Neural cell (in vitro differentiated cells): Measurements from ENCODE around the gene ARSB. TPM values are rescaled to one million over a fixed set of nuclear protein-coding genes. Genes with fewer than 3 reads are reported as not detected.

Experiments used
- H2AFZ ChIP-seq: fragments of 200-600, 300-800 bp; sonication (generic), shearing (Covaris generic); 2 replicates; pipeline ENCODE4 v1.6.0; 2014; ENCODE audit warnings: low read depth, mild to moderate bottlenecking, antibody characterized with exemption, low read length, moderate library complexity
- H3F3A ChIP-seq: fragments of 200-600 bp; shearing (Covaris generic); 2 replicates; pipeline ENCODE4 v1.6.1; 2016; ENCODE audit warnings: mild to moderate bottlenecking, moderate library complexity, mixed read lengths, antibody characterized with exemption, low read length; ENCODE audit not compliant: insufficient read depth, poor library complexity, severe bottlenecking
- H3K27ac ChIP-seq: fragments of 200-600, 300-800 bp; sonication (generic), shearing (Covaris generic); 2 replicates; pipeline ENCODE4 v1.5.1; 2014; ENCODE audit warnings: mild to moderate bottlenecking, low read length, moderate library complexity
- H3K27me3 ChIP-seq: fragments of 300-800, 200-600 bp; sonication (generic), shearing (Covaris generic); 2 replicates; pipeline ENCODE4 v1.6.0; 2014; ENCODE audit warnings: mild to moderate bottlenecking, low read depth, low read length, moderate library complexity; ENCODE audit not compliant: insufficient read depth
- H3K36me3 ChIP-seq: fragments of 300-800, 200-600 bp; sonication (generic), shearing (Covaris generic); 2 replicates; pipeline ENCODE4 v1.5.1; 2014; ENCODE audit warnings: mild to moderate bottlenecking, antibody characterized with exemption, low read length, moderate library complexity; ENCODE audit not compliant: insufficient read depth
- H3K4me2 ChIP-seq: fragments of 300-800, 200-600 bp; sonication (generic), shearing (Covaris generic); 2 replicates; pipeline ENCODE4 v1.6.0; 2014; ENCODE audit warnings: mild to moderate bottlenecking, low read length
- H3K4me3 ChIP-seq: fragments of 300-800, 200-600 bp; sonication (generic), shearing (Covaris generic); 2 replicates; pipeline ENCODE4 v1.5.1; 2014; ENCODE audit warnings: mild to moderate bottlenecking, low read length, moderate library complexity
- H3K79me2 ChIP-seq: fragments of 200-600 bp; shearing (Covaris generic); replicated peaks from 2 replicates; pipeline ENCODE4 v1.6.0; 2014; ENCODE audit warnings: mild to moderate bottlenecking, low read length, moderate library complexity; ENCODE audit not compliant: insufficient read depth
- H3K9ac ChIP-seq: fragments of 300-800, 200-600 bp; sonication (generic), shearing (Covaris generic); 2 replicates; pipeline ENCODE4 v1.6.1; 2016; ENCODE audit warnings: mild to moderate bottlenecking, low read length, mixed read lengths
- H3K9me2 ChIP-seq: fragments of 200-600 bp; shearing (Covaris generic); 2 replicates; pipeline ENCODE4 v1.6.1; 2016; ENCODE audit warnings: mild to moderate bottlenecking, low read length, mixed read lengths; ENCODE audit not compliant: insufficient read depth
- H3K9me3 ChIP-seq: fragments of 200-600, 300-800 bp; sonication (generic), shearing (Covaris generic); 2 replicates; pipeline ENCODE4 v1.6.1; 2016; ENCODE audit warnings: mild to moderate bottlenecking, mixed run types, low read length, moderate library complexity, mixed read lengths
- H4K20me1 ChIP-seq: fragments of 200-600 bp; shearing (Covaris generic); 2 replicates; pipeline ENCODE4 v1.6.1; 2016; ENCODE audit warnings: mild to moderate bottlenecking, mixed run types; ENCODE audit not compliant: insufficient read depth
- CTCF ChIP-seq: fragments of 450-650 bp; IDR thresholded peaks from 2 replicates; pipeline ENCODE4 v1.5.1; 2014; ENCODE audit warnings: antibody characterized with exemption, mild to moderate bottlenecking, moderate library complexity; ENCODE audit not compliant: poor library complexity, severe bottlenecking
- EP300 ChIP-seq: fragments of 450-650 bp; conservative IDR thresholded peaks from 2 replicates; pipeline ENCODE4 v1.6.1; 2014; ENCODE audit warnings: antibody characterized with exemption, mild to moderate bottlenecking, moderate library complexity; ENCODE audit not compliant: poor library complexity, severe bottlenecking
- EZH2 ChIP-seq: fragments of 200-600, 300-800 bp; shearing (Covaris generic), sonication (generic); IDR thresholded peaks from 2 replicates; pipeline ENCODE4 v1.6.1; 2014; ENCODE audit warnings: antibody characterized with exemption, low read length, borderline replicate concordance, mild to moderate bottlenecking; ENCODE audit not compliant: insufficient read depth, poor library complexity, severe bottlenecking
- MXI1 ChIP-seq: fragments of 450-650 bp; conservative IDR thresholded peaks from 2 replicates; pipeline ENCODE4 v1.6.1; 2014; ENCODE audit warnings: antibody characterized with exemption, mild to moderate bottlenecking; ENCODE audit not compliant: poor library complexity, severe bottlenecking
- POLR2AphosphoS5 ChIP-seq: IDR thresholded peaks from 2 replicates; pipeline ENCODE4 v1.6.1; 2012
- RAD21 ChIP-seq: fragments of 450-650 bp; conservative IDR thresholded peaks from 2 replicates; pipeline ENCODE4 v1.6.1; 2014; ENCODE audit warnings: antibody characterized with exemption, mild to moderate bottlenecking, moderate library complexity
- SMC3 ChIP-seq: fragments of 450-650 bp; conservative IDR thresholded peaks from 2 replicates; pipeline ENCODE4 v1.6.1; 2014; ENCODE audit warnings: antibody characterized with exemption, mild to moderate bottlenecking, moderate library complexity; ENCODE audit not compliant: poor library complexity
- TAF1 ChIP-seq: IDR thresholded peaks from 2 replicates; pipeline ENCODE4 v1.6.1; 2012; ENCODE audit warnings: low read depth
- polyA plus RNA-seq: library from polyadenylated mRNA; depleted of rRNA; stranded (reverse); fragments of >200 nt; gene quantifications from 2 replicates; pipeline ENCODE4 v1.2.3, GENCODE V29; 2014
- TF ChIP-seq, protein P1 (sequence below): IDR thresholded peaks from 2 replicates; pipeline ENCODE4 v1.6.1; 2012; ENCODE audit warnings: borderline replicate concordance

ARSB gene
- polyA plus RNA-seq, 1 donor from 2014 or later: 8.7 TPM

- no peak overlapping the region for H3K9ac ChIP-seq
- no peak overlapping the region for H2AFZ ChIP-seq
- TF ChIP-seq TAF1: no peak
- no peak for TF ChIP-seq SMC3
- TF ChIP-seq, protein P1, sequence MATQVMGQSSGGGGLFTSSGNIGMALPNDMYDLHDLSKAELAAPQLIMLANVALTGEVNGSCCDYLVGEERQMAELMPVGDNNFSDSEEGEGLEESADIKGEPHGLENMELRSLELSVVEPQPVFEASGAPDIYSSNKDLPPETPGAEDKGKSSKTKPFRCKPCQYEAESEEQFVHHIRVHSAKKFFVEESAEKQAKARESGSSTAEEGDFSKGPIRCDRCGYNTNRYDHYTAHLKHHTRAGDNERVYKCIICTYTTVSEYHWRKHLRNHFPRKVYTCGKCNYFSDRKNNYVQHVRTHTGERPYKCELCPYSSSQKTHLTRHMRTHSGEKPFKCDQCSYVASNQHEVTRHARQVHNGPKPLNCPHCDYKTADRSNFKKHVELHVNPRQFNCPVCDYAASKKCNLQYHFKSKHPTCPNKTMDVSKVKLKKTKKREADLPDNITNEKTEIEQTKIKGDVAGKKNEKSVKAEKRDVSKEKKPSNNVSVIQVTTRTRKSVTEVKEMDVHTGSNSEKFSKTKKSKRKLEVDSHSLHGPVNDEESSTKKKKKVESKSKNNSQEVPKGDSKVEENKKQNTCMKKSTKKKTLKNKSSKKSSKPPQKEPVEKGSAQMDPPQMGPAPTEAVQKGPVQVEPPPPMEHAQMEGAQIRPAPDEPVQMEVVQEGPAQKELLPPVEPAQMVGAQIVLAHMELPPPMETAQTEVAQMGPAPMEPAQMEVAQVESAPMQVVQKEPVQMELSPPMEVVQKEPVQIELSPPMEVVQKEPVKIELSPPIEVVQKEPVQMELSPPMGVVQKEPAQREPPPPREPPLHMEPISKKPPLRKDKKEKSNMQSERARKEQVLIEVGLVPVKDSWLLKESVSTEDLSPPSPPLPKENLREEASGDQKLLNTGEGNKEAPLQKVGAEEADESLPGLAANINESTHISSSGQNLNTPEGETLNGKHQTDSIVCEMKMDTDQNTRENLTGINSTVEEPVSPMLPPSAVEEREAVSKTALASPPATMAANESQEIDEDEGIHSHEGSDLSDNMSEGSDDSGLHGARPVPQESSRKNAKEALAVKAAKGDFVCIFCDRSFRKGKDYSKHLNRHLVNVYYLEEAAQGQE: no peak
- no peak for TF ChIP-seq EP300
- no peak for TF ChIP-seq MXI1
- TF ChIP-seq POLR2AphosphoS5: no peak
- TF ChIP-seq EZH2: no peak
- no peak for TF ChIP-seq RAD21
- TF ChIP-seq CTCF: no peak
- H3K79me2 ChIP-seq: no peaks in the 10 kb centered on the region
- no peaks in the 10 kb centered on the region for H4K20me1 ChIP-seq
- no peak overlapping the region for H3K4me3 ChIP-seq
- no peak overlapping the region for H3K27ac ChIP-seq
- no peaks in the 10 kb centered on the region for H3K9me2 ChIP-seq
- H3K27me3 ChIP-seq: no peaks in the 10 kb centered on the region
- H3K9me3 ChIP-seq: no peaks in the 10 kb centered on the region
- H3K4me2 ChIP-seq: no peak overlapping the region
- no peaks in the 10 kb centered on the region for H3F3A ChIP-seq
- no peaks in the 10 kb centered on the region for H3K36me3 ChIP-seq
Measured at GRCh38 chr5:78895616-78896015, 89.5 kb downstream of the ARSB start.

GRCh38 chr5:78893940-78894677, 91.0 kb downstream of the ARSB start:
- Histone ChIP-seq H3K4me2 (no peak overlapping the region), H3K9me2 (no peaks in the 10 kb centered on the region), H3K36me3 (no peaks in the 10 kb centered on the region), H3K27ac (no peak overlapping the region), H3K79me2 (no peaks in the 10 kb centered on the region), H3K4me3 (no peak overlapping the region), H3K9me3 (no peaks in the 10 kb centered on the region), H3F3A (no peaks in the 10 kb centered on the region), H3K9ac (no peak overlapping the region), H4K20me1 (no peaks in the 10 kb centered on the region), H2AFZ (no peak overlapping the region), H3K27me3 (no peaks in the 10 kb centered on the region)
- TF ChIP-seq CTCF (no peak), POLR2AphosphoS5 (no peak), TAF1 (no peak), RAD21 (no peak), MXI1 (no peak), EZH2 (no peak), SMC3 (no peak), EP300 (no peak)
- TF ChIP-seq, protein P1: no peak
